ENCODE measurements around the gene LRRC17.

DNA sequence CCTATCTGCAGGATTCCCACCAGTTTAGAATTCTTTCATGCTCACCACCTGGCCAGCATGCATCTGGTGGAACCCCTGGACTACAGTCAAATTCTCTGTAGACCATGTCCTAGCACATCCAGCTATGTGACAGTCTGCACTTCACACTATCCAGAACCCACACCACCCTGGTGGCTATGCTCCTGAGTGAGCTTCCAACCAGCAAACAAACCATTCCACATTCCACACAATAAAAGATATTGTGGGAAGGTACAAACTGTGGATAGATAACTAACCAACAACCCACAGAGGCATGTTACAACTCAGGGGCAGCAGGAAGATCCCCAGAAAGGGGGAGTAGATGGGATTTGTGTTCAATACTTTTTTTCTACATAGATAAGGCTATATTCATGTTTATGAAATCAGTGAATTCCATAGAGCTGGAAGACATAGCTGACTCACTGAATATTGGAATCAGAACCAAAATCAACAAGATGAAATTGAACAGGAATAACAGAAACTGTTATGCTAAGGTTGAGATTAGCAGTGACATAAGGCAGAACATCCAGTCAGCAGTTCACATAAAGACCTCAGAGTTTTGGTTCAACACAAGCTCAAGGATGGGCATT is 72.5 kb downstream of the LRRC17 start:
- no peak for TF ChIP-seq POLR2A (IDR thresholded peaks at IDR 0.05)
- TF ChIP-seq, protein P1, sequence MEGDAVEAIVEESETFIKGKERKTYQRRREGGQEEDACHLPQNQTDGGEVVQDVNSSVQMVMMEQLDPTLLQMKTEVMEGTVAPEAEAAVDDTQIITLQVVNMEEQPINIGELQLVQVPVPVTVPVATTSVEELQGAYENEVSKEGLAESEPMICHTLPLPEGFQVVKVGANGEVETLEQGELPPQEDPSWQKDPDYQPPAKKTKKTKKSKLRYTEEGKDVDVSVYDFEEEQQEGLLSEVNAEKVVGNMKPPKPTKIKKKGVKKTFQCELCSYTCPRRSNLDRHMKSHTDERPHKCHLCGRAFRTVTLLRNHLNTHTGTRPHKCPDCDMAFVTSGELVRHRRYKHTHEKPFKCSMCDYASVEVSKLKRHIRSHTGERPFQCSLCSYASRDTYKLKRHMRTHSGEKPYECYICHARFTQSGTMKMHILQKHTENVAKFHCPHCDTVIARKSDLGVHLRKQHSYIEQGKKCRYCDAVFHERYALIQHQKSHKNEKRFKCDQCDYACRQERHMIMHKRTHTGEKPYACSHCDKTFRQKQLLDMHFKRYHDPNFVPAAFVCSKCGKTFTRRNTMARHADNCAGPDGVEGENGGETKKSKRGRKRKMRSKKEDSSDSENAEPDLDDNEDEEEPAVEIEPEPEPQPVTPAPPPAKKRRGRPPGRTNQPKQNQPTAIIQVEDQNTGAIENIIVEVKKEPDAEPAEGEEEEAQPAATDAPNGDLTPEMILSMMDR (IDR thresholded peaks at IDR 0.05) = no peak

Measured in body of pancreas (tissue), 4 donors.